DMS53 treated with DMSO at 0.1 percent for 48 hours (cell line): ENCODE measurements around the gene ZNF638.

Source experiments
- DNase-seq: peaks from one replicate; lab custom pipeline; 2025; ENCODE audit not compliant: unreplicated experiment; lab: John Stamatoyannopoulos, UW

ZNF638 gene

GRCh38 chr2:71467180-71467815 is 135.7 kb downstream of the ZNF638 start:
- DNase-seq: no peak

- DNase-seq: no peak
Measured at GRCh38 chr2:71468279-71469015, 136.9 kb downstream of the ZNF638 start.

GRCh38 chr2:71469403-71470398 is 138.1 kb downstream of the ZNF638 start:
- no peak for DNase-seq

GRCh38 chr2:71471276-71471675 is 139.7 kb downstream of the ZNF638 start:
- DNase-seq: no peak

- DNase-seq: no peak
Measured at GRCh38 chr2:71472019-71472418, 140.4 kb downstream of the ZNF638 start.

- DNase-seq: no peak
Measured at GRCh38 chr2:71473346-71474031, 141.9 kb downstream of the ZNF638 start.

GRCh38 chr2:71474116-71474743 is 142.6 kb downstream of the ZNF638 start:
- DNase-seq: no peak

- no peak for DNase-seq
Measured at GRCh38 chr2:71474744-71475397, 143.3 kb downstream of the ZNF638 start.

- no peak for DNase-seq
Measured at GRCh38 chr2:71476495-71476894, 144.9 kb downstream of the ZNF638 start.

- DNase-seq: no peak
Measured at GRCh38 chr2:71477231-71477691, 145.7 kb downstream of the ZNF638 start.

- no peak for DNase-seq
Measured at GRCh38 chr2:71478806-71479205, 147.2 kb downstream of the ZNF638 start.

- DNase-seq: no peak
Measured at GRCh38 chr2:71479261-71479660, 147.7 kb downstream of the ZNF638 start.

- no peak for DNase-seq
Measured at GRCh38 chr2:71481111-71481510, 149.5 kb downstream of the ZNF638 start.

- DNase-seq: no peak
Measured at GRCh38 chr2:71482055-71482454, 150.5 kb downstream of the ZNF638 start.

GRCh38 chr2:71483246-71483645 is 151.7 kb downstream of the ZNF638 start:
- no peak for DNase-seq

- DNase-seq: no peak
Measured at GRCh38 chr2:71484354-71484753, 152.8 kb downstream of the ZNF638 start.
